Measurements from ENCODE around the gene LMCD1. TPM values are rescaled to one million over a fixed set of nuclear protein-coding genes. Genes with fewer than 3 reads are reported as not detected.

The LMCD1 gene
- polyA plus RNA-seq, 2 of the 4 experiments (the other 2 are of a cell fraction) = 64.3 to 85.4 TPM

DNA sequence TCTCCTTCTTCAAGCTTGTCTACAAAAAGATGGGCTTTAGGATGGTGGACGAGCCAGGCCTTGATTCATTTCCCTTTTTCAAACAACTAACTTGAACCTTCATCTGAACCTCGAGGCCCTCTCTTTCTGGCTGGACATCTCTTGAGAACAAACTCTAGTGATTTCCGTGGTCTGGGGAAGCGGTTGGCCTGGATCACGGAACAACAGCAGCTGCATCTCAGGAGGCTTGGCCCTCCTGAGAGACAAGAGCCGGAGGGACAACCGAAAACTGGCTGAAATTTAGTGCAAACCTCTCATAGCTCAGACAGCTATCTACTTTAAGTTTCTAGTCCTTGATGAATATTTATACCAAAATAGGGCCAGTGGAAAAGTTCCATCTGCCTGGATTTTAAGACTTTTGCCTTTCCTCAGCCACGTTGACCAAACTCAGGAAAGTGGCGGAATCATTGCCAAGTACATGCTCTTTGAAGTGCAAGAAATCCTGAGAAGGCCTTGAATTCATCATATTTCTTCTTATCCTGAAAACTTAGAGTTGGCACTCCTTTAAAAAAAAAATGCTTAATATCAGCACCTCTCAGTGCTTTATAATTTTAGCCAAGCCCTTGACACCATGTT is 14.5 kb downstream of the LMCD1 start:
- TF ChIP-seq, protein P1, sequence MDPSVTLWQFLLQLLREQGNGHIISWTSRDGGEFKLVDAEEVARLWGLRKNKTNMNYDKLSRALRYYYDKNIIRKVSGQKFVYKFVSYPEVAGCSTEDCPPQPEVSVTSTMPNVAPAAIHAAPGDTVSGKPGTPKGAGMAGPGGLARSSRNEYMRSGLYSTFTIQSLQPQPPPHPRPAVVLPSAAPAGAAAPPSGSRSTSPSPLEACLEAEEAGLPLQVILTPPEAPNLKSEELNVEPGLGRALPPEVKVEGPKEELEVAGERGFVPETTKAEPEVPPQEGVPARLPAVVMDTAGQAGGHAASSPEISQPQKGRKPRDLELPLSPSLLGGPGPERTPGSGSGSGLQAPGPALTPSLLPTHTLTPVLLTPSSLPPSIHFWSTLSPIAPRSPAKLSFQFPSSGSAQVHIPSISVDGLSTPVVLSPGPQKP (IDR thresholded peaks at IDR 0.05; ENCODE audit: low read depth, low read length) = no peak
- TF ChIP-seq HOXA7 (CRISPR knock-in tag; IDR thresholded peaks at IDR 0.05) (no peak), FOXS1 (CRISPR knock-in tag; IDR thresholded peaks at IDR 0.05) (no peak), JUN (IDR thresholded peaks at IDR 0.05) (no peak), BHLHE40 (IDR thresholded peaks at IDR 0.05; ENCODE audit: low read depth, low read length) (no peak), KDM1A (IDR thresholded peaks at IDR 0.05; ENCODE audit: low read depth) (no peak), ZNF302 (CRISPR knock-in tag; IDR thresholded peaks at IDR 0.05) (no peak), REST (IDR thresholded peaks at IDR 0.05) (no peak), ZSCAN20 (CRISPR knock-in tag; IDR thresholded peaks at IDR 0.05) (no peak), CBX2 (IDR thresholded peaks at IDR 0.05; ENCODE audit: borderline replicate concordance, low read depth) (no peak), CBX8 (IDR thresholded peaks at IDR 0.05) (no peak), CTCF (IDR thresholded peaks at IDR 0.05) (no peak), NFE2L2 (conservative IDR thresholded peaks at IDR 0.05; ENCODE audit: low read length) (no peak), RNF2 (IDR thresholded peaks at IDR 0.05; ENCODE audit: borderline replicate concordance, low read depth) (no peak), CEBPB (IDR thresholded peaks at IDR 0.05) (no peak), NPAS2 (CRISPR knock-in tag; IDR thresholded peaks at IDR 0.05; ENCODE audit: borderline replicate concordance) (no peak), SMC3 (IDR thresholded peaks at IDR 0.05) (no peak)
- TF ChIP-seq, protein P2, sequence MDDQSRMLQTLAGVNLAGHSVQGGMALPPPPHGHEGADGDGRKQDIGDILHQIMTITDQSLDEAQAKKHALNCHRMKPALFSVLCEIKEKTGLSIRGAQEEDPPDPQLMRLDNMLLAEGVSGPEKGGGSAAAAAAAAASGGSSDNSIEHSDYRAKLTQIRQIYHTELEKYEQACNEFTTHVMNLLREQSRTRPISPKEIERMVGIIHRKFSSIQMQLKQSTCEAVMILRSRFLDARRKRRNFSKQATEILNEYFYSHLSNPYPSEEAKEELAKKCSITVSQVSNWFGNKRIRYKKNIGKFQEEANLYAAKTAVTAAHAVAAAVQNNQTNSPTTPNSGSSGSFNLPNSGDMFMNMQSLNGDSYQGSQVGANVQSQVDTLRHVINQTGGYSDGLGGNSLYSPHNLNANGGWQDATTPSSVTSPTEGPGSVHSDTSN (IDR thresholded peaks at IDR 0.05) = no peak
- TF ChIP-seq, protein P3, sequence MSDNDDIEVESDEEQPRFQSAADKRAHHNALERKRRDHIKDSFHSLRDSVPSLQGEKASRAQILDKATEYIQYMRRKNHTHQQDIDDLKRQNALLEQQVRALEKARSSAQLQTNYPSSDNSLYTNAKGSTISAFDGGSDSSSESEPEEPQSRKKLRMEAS (IDR thresholded peaks at IDR 0.05) = no peak
- TF ChIP-seq, protein P4, sequence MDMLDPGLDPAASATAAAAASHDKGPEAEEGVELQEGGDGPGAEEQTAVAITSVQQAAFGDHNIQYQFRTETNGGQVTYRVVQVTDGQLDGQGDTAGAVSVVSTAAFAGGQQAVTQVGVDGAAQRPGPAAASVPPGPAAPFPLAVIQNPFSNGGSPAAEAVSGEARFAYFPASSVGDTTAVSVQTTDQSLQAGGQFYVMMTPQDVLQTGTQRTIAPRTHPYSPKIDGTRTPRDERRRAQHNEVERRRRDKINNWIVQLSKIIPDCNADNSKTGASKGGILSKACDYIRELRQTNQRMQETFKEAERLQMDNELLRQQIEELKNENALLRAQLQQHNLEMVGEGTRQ (IDR thresholded peaks at IDR 0.05) = no peak
- Histone ChIP-seq H3K4me3 (no peak overlapping the region), H3K4me2 (no peak overlapping the region), H3K27ac (no peak overlapping the region), H3K4me1 (peaks cover 14% of the 10 kb centered on the region; the same call in 2 of the 3 replicates), H3K9me3 (no peaks in the 10 kb centered on the region)
- ChIA-PET POLR2A (no interaction called here), CTCF (interaction anchor here (0.6 to 1.3 kb wide), 3 partner anchors 74 to 1245 kb away, joined by 4 to 8 read pairs (median 4); no protein-coding TSS in a partner anchor)
- 84% methylated on average over 9 of the region's 9 CpGs for WGBS (ENCODE audit: missing lambda C conversion rate)
- DNase-seq (ENCODE audit: low read depth in 1 of 2, low spot score in 1 of 2) (no peak), ATAC-seq (no peak), FAIRE-seq (no peak)
